H1 (cell line): ENCODE data around the gene MLN. TPM values are rescaled to one million over a fixed set of nuclear protein-coding genes. Genes with fewer than 3 reads are reported as not detected.

Source experiments
- BACH1 ChIP-seq: IDR thresholded peaks from 2 replicates; pipeline ENCODE4 v1.6.1; 2012; ENCODE audit warnings: low read length, improper control_type of control experiment
- YY1 ChIP-seq: IDR thresholded peaks from 2 replicates; pipeline ENCODE4 v1.6.1; 2011; ENCODE audit warnings: low read depth, mild to moderate bottlenecking, low read length
- ZNF274 ChIP-seq: IDR thresholded peaks from 2 replicates; pipeline ENCODE4 v1.7.0; 2012; ENCODE audit warnings: low read length, borderline replicate concordance; ENCODE audit errors: extremely low read depth
- polyA plus RNA-seq, 7 experiments: library from polyadenylated mRNA; depleted of rRNA in 3 of 7; stranded (reverse) in 5 of 7; unstranded in 2 of 7; fragments of >200 nt in 5 of 7; fragments of 200-250 nt in 2 of 7; gene quantifications; 1 replicate in 5 of 7; 2 replicates in 1 of 7; 4 replicates in 1 of 7; pipeline versions ENCODE4 v1.2.1 to v1.2.3, GENCODE V29; 2011 to 2013; ENCODE audit warnings: missing spikeins in 2 of 7, mixed read lengths in 2 of 7
- total RNA-seq: library from RNA; stranded (reverse); fragmentation: NEBNext Ultra II Directional; extraction: Animal tissue kit (Norgen Biotek cat#: 25700); gene quantifications from 2 replicates; pipeline ENCODE4 v1.2.1, GENCODE V29; 2021

Gene MLN
- total and polyA plus RNA-seq, 2 of the 8 experiments (the other 6 are each of a cell fraction or from before 2014, with no cell fraction given): not detected

DNA sequence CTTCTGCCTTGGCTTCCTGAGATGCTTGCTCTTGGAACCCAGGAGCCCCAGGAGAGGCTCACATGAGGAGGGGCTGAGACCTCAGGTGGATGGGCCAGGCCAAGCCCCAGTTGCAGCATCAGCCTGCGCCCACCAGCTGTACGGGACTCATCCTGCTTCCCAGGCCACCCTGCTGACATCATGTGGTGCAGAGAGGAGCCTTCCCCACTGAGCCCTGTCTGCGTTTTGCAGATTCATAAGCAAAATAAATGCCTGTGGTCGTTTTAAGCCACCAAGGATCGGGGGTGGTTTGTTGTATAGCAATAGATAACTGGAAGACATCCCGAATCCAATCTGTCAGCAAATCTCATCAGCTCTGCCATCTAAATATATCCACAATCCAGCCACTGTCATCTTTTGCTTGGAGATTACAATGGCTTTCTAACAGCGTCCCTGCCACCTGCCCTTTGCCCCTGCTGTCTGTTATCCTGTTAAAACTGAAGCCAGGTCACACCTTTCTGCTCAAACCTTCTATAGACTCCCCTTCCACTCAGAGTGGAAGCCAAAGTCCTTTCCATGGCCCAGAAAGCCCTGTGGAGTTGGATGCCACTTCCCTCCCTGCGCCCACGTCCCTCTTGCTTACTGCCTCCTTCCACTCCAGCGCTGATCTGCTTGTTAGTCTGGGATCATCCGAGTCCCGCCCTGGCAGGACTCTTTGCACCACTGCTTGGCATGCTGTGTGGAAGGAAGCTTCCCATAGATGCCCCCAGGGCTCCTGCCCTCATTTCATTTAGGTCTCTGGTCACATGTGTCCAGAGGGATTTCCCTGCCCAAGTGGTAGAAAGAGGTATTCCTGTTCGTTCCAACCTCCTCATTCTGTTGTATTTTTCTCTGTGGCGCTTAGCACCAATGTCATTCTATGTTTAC lies 24.0 kb upstream of the MLN start (continued):
- no peak for TF ChIP-seq ZNF274
- TF ChIP-seq BACH1: no peak
- TF ChIP-seq YY1: no peak
